IMR-90 (cell line): ENCODE data around the gene CNPY2. TPM values are rescaled to one million over a fixed set of nuclear protein-coding genes. Genes with fewer than 3 reads are reported as not detected.
"Not testable (repeated sequence)": the region's sequence is repeated elsewhere in the genome, so short reads cannot be mapped to it uniquely, and the experiment has no call there.

Source experiments
- ATAC-seq: fragments of 200-7000 bp; cut with Tn5 transposase; 2 replicates; pipeline ENCODE4 v1.9.1; 2020; ENCODE audit warnings: low read depth, mild to moderate bottlenecking, moderate library complexity
- BruUV-seq: library from RNA; stranded (reverse); fragments of 400-500 nt; replicated peaks from 2 replicates; lab custom pipeline; 2021; lab: Mats Ljungman, UMichigan
- CTCF ChIA-PET: fragments of 300-600 bp; formaldehyde crosslinking; extraction: SDS; loops from one replicate; lab custom pipeline; 2021; ENCODE audit warnings: antibody characterized with exemption; lab: Yijun Ruan, JAX
- POLR2A ChIA-PET: fragments of 300-600 bp; sonication (Branson Sonifier 250); formaldehyde crosslinking; loops from one replicate; lab custom pipeline; 2022; ENCODE audit warnings: antibody characterized with exemption; ENCODE audit not compliant: unreplicated experiment; lab: Charles Lee
- DNase-seq: peaks from one replicate; pipeline ENCODE4 v3.0.0; 2013
- H2AFZ ChIP-seq: replicated peaks from 2 replicates; pipeline ENCODE3; 2013; ENCODE audit warnings: low read length, mild to moderate bottlenecking; ENCODE audit not compliant: poor library complexity
- H2AK5ac ChIP-seq: 2 replicates; pipeline ENCODE4 v1.6.1; 2013; ENCODE audit warnings: low read depth, low read length, inconsistent platforms
- H2AK9ac ChIP-seq: replicated peaks from 2 replicates; pipeline ENCODE3; 2013; ENCODE audit warnings: mild to moderate bottlenecking, low read depth, low read length, moderate library complexity; ENCODE audit not compliant: poor library complexity
- H2BK120ac ChIP-seq: 2 replicates; pipeline ENCODE4 v1.6.1; 2013; ENCODE audit warnings: low read depth, low read length, inconsistent platforms
- H2BK15ac ChIP-seq: 3 replicates; pipeline ENCODE4 v1.6.1; 2013; ENCODE audit warnings: low read depth, low read length, inconsistent platforms
- H2BK20ac ChIP-seq: 2 replicates; pipeline ENCODE4 v1.6.1; 2013; ENCODE audit warnings: low read depth, mild to moderate bottlenecking, inconsistent platforms, low read length, moderate library complexity
- H2BK5ac ChIP-seq: 2 replicates; pipeline ENCODE4 v1.6.1; 2013; ENCODE audit warnings: mild to moderate bottlenecking, low read depth, low read length, inconsistent platforms; ENCODE audit not compliant: poor library complexity, severe bottlenecking
- H3K14ac ChIP-seq: replicated peaks from 2 replicates; pipeline ENCODE4 v1.6.1; 2013; ENCODE audit warnings: low read depth, low read length, inconsistent platforms
- H3K18ac ChIP-seq: 2 replicates; pipeline ENCODE4 v1.6.1; 2013; ENCODE audit warnings: low read depth, low read length, control low read depth
- H3K23ac ChIP-seq: 2 replicates; pipeline ENCODE4 v1.6.1; 2013; ENCODE audit warnings: low read depth, low read length, inconsistent platforms
- H3K27ac ChIP-seq: 2 replicates; pipeline ENCODE4 v1.5.1; 2013; ENCODE audit warnings: mild to moderate bottlenecking, control low read depth, low read length; ENCODE audit not compliant: insufficient read depth
- H3K27me3 ChIP-seq: 2 replicates; pipeline ENCODE4 v1.6.1; 2013; ENCODE audit warnings: low read length; ENCODE audit not compliant: control insufficient read depth, insufficient read depth
- H3K36me3 ChIP-seq: 2 replicates; pipeline ENCODE4 v1.6.1; 2013; ENCODE audit warnings: low read length, mixed read lengths; ENCODE audit not compliant: control insufficient read depth, insufficient read depth
- H3K4ac ChIP-seq: 2 replicates; pipeline ENCODE4 v1.6.1; 2013; ENCODE audit warnings: low read depth, low read length, inconsistent platforms
- H3K4me1 ChIP-seq: 2 replicates; pipeline ENCODE4 v1.6.1; 2013; ENCODE audit warnings: low read length, mixed read lengths; ENCODE audit not compliant: control insufficient read depth, insufficient read depth
- H3K4me2 ChIP-seq: 2 replicates; pipeline ENCODE4 v1.6.1; 2013; ENCODE audit warnings: low read depth, mild to moderate bottlenecking, control low read depth, low read length, moderate library complexity
- H3K4me3 ChIP-seq: 2 replicates; pipeline ENCODE4 v1.5.1; 2013; ENCODE audit warnings: low read depth, mild to moderate bottlenecking, control low read depth, low read length, moderate library complexity; ENCODE audit not compliant: insufficient read depth
- H3K56ac ChIP-seq: 2 replicates; pipeline ENCODE4 v1.6.1; 2013; ENCODE audit warnings: low read length, inconsistent platforms; ENCODE audit not compliant: insufficient read depth; ENCODE audit errors: extremely low read depth
- H3K79me1 ChIP-seq, 2 experiments: 2 replicates each; pipeline ENCODE4 v1.6.1; 2013; ENCODE audit warnings: low read length in 2 of 2, inconsistent platforms in 1 of 2, low read depth in 1 of 2
- H3K9ac ChIP-seq: 2 replicates; pipeline ENCODE4 v1.6.1; 2013; ENCODE audit warnings: low read depth, low read length, control low read depth
- H3K9me1 ChIP-seq: 2 replicates; pipeline ENCODE4 v1.6.1; 2013; ENCODE audit warnings: low read length, inconsistent platforms; ENCODE audit not compliant: insufficient read depth
- H3K9me3 ChIP-seq: 2 replicates; pipeline ENCODE4 v1.6.1; 2013; ENCODE audit warnings: low read length; ENCODE audit not compliant: control insufficient read depth, insufficient read depth
- H4K20me1 ChIP-seq: 2 replicates; pipeline ENCODE4 v1.6.1; 2013; ENCODE audit warnings: low read length, inconsistent platforms; ENCODE audit not compliant: insufficient read depth
- H4K5ac ChIP-seq: 2 replicates; pipeline ENCODE4 v1.6.1; 2013; ENCODE audit warnings: mild to moderate bottlenecking, low read depth, low read length, control low read depth
- H4K8ac ChIP-seq, 2 experiments: 2 replicates each; pipeline ENCODE4 v1.6.1; 2013; ENCODE audit warnings: low read depth in 2 of 2, low read length in 2 of 2, control low read depth in 1 of 2, inconsistent platforms in 1 of 2
- H4K91ac ChIP-seq: 2 replicates; pipeline ENCODE4 v1.6.1; 2013; ENCODE audit warnings: low read depth, low read length, inconsistent platforms; ENCODE audit not compliant: insufficient read depth
- MAFK ChIP-seq: IDR thresholded peaks from 2 replicates; pipeline ENCODE4 v1.6.1; 2012; ENCODE audit warnings: low read depth, low read length, improper control_type of control experiment
- MXI1 ChIP-seq: IDR thresholded peaks from 2 replicates; pipeline ENCODE4 v1.6.1; 2012; ENCODE audit warnings: low read depth, mild to moderate bottlenecking, low read length, moderate library complexity, borderline replicate concordance
- RCOR1 ChIP-seq: IDR thresholded peaks from 2 replicates; pipeline ENCODE4 v1.6.1; 2012; ENCODE audit warnings: mild to moderate bottlenecking, low read length, improper control_type of control experiment; ENCODE audit not compliant: insufficient replicate concordance
- SMC3 ChIP-seq: fragments of 150-350 bp; IDR thresholded peaks from 2 replicates; pipeline ENCODE4 v1.6.1; 2016; ENCODE audit warnings: low read depth, mild to moderate bottlenecking, antibody characterized with exemption, low read length, moderate library complexity
- WGBS, 2 experiments: methylation state at CpG; one replicate each; pipeline versions ENCODE4 v1.1.5 to v1.1.7; 2013; ENCODE audit warnings: missing lambda C conversion rate in 2 of 2; ENCODE audit not compliant: insufficient read length in 1 of 2; ENCODE audit errors: extremely low coverage in 2 of 2; 5-methylcytosine and 5-hydroxymethylcytosine counted together
- dilution Hi-C: fragments of 300-500 bp; cut with HindIII; formaldehyde crosslinking; loops from one replicate; pipeline ENCODE4 v1.14.3; 2018; ENCODE audit warnings: low sequenced_read_pairs; ENCODE audit not compliant: unreplicated experiment
- in situ Hi-C: fragments of 300-500 bp; cut with MboI; formaldehyde crosslinking; loops from 3 replicates; pipeline ENCODE4 v1.14.3; 2019; ENCODE audit warnings: low sequenced_read_pairs, inconsistent platforms, mixed read lengths
- intact Hi-C: fragments of 100-400 bp; cut with micrococcal nuclease; formaldehyde crosslinking; loops from 2 replicates; pipeline ENCODE4 v1.10.0; 2022
- polyA plus RNA-seq, 3 experiments: library from polyadenylated mRNA; depleted of rRNA; stranded (reverse); fragments of >200 nt; gene quantifications; 2 replicates each; pipeline ENCODE4 v1.2.3, GENCODE V29; 2012; ENCODE audit warnings: low replicate concordance in 1 of 3
- total RNA-seq: library from RNA; depleted of rRNA; stranded (reverse); fragments of >200 nt; gene quantifications from 2 replicates; pipeline ENCODE4 v1.2.3, GENCODE V29; 2012

CNPY2 gene
- total and polyA plus RNA-seq, 2 of the 4 experiments (the other 2 are of a cell fraction) = 65.2 to 175 TPM

- H3K9ac ChIP-seq = no peak overlapping the region
- H2BK5ac ChIP-seq = no peak overlapping the region
- H2BK15ac ChIP-seq = no peak overlapping the region
- H4K20me1 ChIP-seq = no peaks in the 10 kb centered on the region
- WGBS, 2 experiments = no CpG with 5 or more reads among the region's 2 CpGs
- H3K9me1 ChIP-seq = no peaks in the 10 kb centered on the region; the same call in 1 of the 2 replicates
- H3K9me3 ChIP-seq = no peaks in the 10 kb centered on the region
- H3K36me3 ChIP-seq = peaks cover 59% of the 10 kb centered on the region
- no peak overlapping the region for H4K5ac ChIP-seq
- no peak overlapping the region for H3K4me2 ChIP-seq
- no peak overlapping the region for H3K56ac ChIP-seq
- no peak for TF ChIP-seq MAFK
- no peak for TF ChIP-seq MXI1
- no peak for TF ChIP-seq RCOR1
- no peak for TF ChIP-seq SMC3
- no peak overlapping the region for H2AK9ac ChIP-seq
- BruUV-seq = no TSS peak
- H3K23ac ChIP-seq = no peak overlapping the region
- H3K18ac ChIP-seq = no peak overlapping the region
- POLR2A ChIA-PET = no interaction called here
- H4K8ac ChIP-seq = no peak overlapping the region
- H2AK5ac ChIP-seq = no peak overlapping the region
- DNase-seq (no peak), ATAC-seq (no peak)
- in situ Hi-C loops (no loop called here), dilution Hi-C loops (no loop called here), intact Hi-C loops (no loop called here)
- H4K91ac ChIP-seq = no peak overlapping the region
- peaks cover 0 to 3% of the 10 kb centered on the region in 2 experiments; a peak in 2 of 4 replicates for H3K79me1 ChIP-seq
- no peak overlapping the region for H3K14ac ChIP-seq
- H2AFZ ChIP-seq = no peak overlapping the region
- no peak overlapping the region for H3K4me3 ChIP-seq
- H3K4ac ChIP-seq = no peak overlapping the region
- no peak overlapping the region for H3K27ac ChIP-seq
- no peak overlapping the region for H2BK120ac ChIP-seq
- H3K27me3 ChIP-seq = no peaks in the 10 kb centered on the region
- no peak overlapping the region for H2BK20ac ChIP-seq
- CTCF ChIA-PET = no interaction called here
- no peaks in the 10 kb centered on the region for H3K4me1 ChIP-seq
Observed at GRCh38 chr12:56274299-56274698, 41.5 kb downstream of the CNPY2 start.

GRCh38 chr12:56272468-56272867 is 43.3 kb downstream of the CNPY2 start:
- H2AK5ac ChIP-seq, H4K5ac ChIP-seq, intact Hi-C loops, POLR2A ChIA-PET, H3K9me3 ChIP-seq, H2BK15ac ChIP-seq, H4K91ac ChIP-seq, H3K56ac ChIP-seq, H3K18ac ChIP-seq, in situ Hi-C loops, H4K20me1 ChIP-seq, H3K4me3 ChIP-seq, H2AK9ac ChIP-seq, H3K9ac ChIP-seq, H3K4ac ChIP-seq, DNase-seq, dilution Hi-C loops, H2BK20ac ChIP-seq, ATAC-seq, H3K4me2 ChIP-seq, H2BK120ac ChIP-seq, CTCF ChIA-PET, H3K9me1 ChIP-seq, H2AFZ ChIP-seq, H3K14ac ChIP-seq, H3K27me3 ChIP-seq, H2BK5ac ChIP-seq, H3K4me1 ChIP-seq, H3K27ac ChIP-seq, H4K8ac ChIP-seq, H3K23ac ChIP-seq, H3K79me1 ChIP-seq: not testable (repeated sequence)
- no CpG with 5 or more reads among the region's 2 CpGs for WGBS, 2 experiments
- H3K36me3 ChIP-seq = peaks cover 44% of the 10 kb centered on the region
- BruUV-seq = TSS peak; percentile 85
